ENCODE results near the gene ATG7.

The ATG7 gene

DNA sequence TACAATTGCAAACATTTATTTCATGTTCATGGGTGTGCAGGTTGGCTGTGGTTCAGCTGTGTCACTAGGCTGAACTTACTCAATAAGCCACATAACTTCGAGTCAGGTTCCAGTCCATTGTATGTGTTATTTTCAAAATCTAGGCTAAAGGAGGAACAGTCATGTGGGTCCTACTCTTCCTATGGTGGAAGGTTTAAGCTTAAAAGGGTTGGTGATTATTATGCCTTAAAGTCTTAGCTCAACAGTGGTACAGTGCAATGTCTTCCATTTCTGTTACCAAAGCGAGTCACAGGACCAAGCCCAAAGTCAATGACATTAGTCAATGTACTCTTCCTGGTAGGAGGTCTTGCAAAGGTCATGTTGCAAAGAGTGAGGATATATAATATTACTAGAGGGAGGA, 78.2 kb downstream of the ATG7 start:
- TF ChIP-seq, protein P1, sequence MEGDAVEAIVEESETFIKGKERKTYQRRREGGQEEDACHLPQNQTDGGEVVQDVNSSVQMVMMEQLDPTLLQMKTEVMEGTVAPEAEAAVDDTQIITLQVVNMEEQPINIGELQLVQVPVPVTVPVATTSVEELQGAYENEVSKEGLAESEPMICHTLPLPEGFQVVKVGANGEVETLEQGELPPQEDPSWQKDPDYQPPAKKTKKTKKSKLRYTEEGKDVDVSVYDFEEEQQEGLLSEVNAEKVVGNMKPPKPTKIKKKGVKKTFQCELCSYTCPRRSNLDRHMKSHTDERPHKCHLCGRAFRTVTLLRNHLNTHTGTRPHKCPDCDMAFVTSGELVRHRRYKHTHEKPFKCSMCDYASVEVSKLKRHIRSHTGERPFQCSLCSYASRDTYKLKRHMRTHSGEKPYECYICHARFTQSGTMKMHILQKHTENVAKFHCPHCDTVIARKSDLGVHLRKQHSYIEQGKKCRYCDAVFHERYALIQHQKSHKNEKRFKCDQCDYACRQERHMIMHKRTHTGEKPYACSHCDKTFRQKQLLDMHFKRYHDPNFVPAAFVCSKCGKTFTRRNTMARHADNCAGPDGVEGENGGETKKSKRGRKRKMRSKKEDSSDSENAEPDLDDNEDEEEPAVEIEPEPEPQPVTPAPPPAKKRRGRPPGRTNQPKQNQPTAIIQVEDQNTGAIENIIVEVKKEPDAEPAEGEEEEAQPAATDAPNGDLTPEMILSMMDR (IDR thresholded peaks at IDR 0.05; ENCODE audit: borderline replicate concordance, control extremely low read depth, extremely low read depth, insufficient read depth, missing control alignments), result no peak
- no peak for DNase-seq (ENCODE audit: low spot score)
- in situ Hi-C loops (cut with MboI; ENCODE audit: low sequenced_read_pairs, unreplicated experiment), result no loop called here

- in situ Hi-C loops (cut with MboI; ENCODE audit: low sequenced_read_pairs, unreplicated experiment), result no loop called here
- DNase-seq (ENCODE audit: low spot score), result no peak
- TF ChIP-seq, protein P1 (IDR thresholded peaks at IDR 0.05; ENCODE audit: borderline replicate concordance, control extremely low read depth, extremely low read depth, insufficient read depth, missing control alignments), result no peak
These were observed 79.3 kb downstream of the ATG7 start for GRCh38 chr3:11351451-11351850.

- no peak for DNase-seq (ENCODE audit: low spot score)
- in situ Hi-C loops (cut with MboI; ENCODE audit: low sequenced_read_pairs, unreplicated experiment), result no loop called here
- TF ChIP-seq, protein P1 (IDR thresholded peaks at IDR 0.05; ENCODE audit: borderline replicate concordance, control extremely low read depth, extremely low read depth, insufficient read depth, missing control alignments), result no peak
These were observed 84.1 kb downstream of the ATG7 start for GRCh38 chr3:11356269-11356668.

DNA sequence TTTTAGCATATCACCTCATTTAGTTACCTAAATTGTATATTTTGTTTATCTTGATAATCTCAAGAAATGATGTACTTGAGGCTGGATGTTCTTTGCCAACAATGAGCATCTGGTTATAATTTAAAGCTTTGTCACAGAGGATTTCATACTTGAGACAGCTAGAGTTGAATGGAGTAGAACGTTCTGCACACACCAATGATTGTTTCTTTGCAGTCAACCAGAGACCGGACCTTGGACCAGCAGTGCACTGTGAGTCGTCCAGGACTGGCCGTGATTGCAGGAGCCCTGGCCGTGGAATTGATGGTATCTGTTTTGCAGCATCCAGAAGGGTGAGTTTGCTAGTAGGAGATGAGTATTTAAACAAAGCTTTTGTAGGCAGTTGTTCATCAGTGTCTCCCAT, 90.4 kb downstream of the ATG7 start:
- in situ Hi-C loops (cut with MboI; ENCODE audit: low sequenced_read_pairs, unreplicated experiment), result no loop called here
- TF ChIP-seq, protein P1 (IDR thresholded peaks at IDR 0.05; ENCODE audit: borderline replicate concordance, control extremely low read depth, extremely low read depth, insufficient read depth, missing control alignments), result no peak
- no peak for DNase-seq (ENCODE audit: low spot score)

GRCh38 chr3:11363715-11364114, 91.5 kb downstream of the ATG7 start:
- in situ Hi-C loops (cut with MboI; ENCODE audit: low sequenced_read_pairs, unreplicated experiment), result no loop called here
- no peak for DNase-seq (ENCODE audit: low spot score)
- TF ChIP-seq, protein P1 (IDR thresholded peaks at IDR 0.05; ENCODE audit: borderline replicate concordance, control extremely low read depth, extremely low read depth, insufficient read depth, missing control alignments), result no peak

GRCh38 chr3:11364181-11364580, 92.0 kb downstream of the ATG7 start:
- TF ChIP-seq, protein P1 (IDR thresholded peaks at IDR 0.05; ENCODE audit: borderline replicate concordance, control extremely low read depth, extremely low read depth, insufficient read depth, missing control alignments), result no peak
- DNase-seq (ENCODE audit: low spot score), result no peak
- in situ Hi-C loops (cut with MboI; ENCODE audit: low sequenced_read_pairs, unreplicated experiment), result no loop called here

Data from GM13976 (cell line).